ENCODE measurements around the gene RANBP1.

Gene RANBP1

GRCh38 chr22:20117633-20118299 is 1.9 kb downstream of the RANBP1 start:
- Histone ChIP-seq H3K4me1 (no peaks in the 10 kb centered on the region), H3K79me2 (peaks cover 2% of the 10 kb centered on the region), H3K36me3 (ENCODE audit: control insufficient read depth, insufficient read depth, low read length) (no peaks in the 10 kb centered on the region), H3K4me2 (ENCODE audit: low read length) (peak overlapping the region; percentile 83), H3K27ac (no peak overlapping the region), H3K27me3 (ENCODE audit: control insufficient read depth, insufficient read depth, low read length) (no peaks in the 10 kb centered on the region), H3K4me3 (ENCODE audit: low read depth, low read length) (peak overlapping the region; percentile 61), H2AFZ (no peak overlapping the region), H3K9ac (no peak overlapping the region), H3K9me3 (ENCODE audit: control insufficient read depth, low read length) (no peaks in the 10 kb centered on the region)
- no peak for TF ChIP-seq CTCF (IDR thresholded peaks at IDR 0.05)

GRCh38 chr22:20118300-20119020 is 2.6 kb downstream of the RANBP1 start:
- peak overlapping the region; percentile 83 for H3K4me2 ChIP-seq (ENCODE audit: low read length)
- H3K27me3 ChIP-seq (ENCODE audit: control insufficient read depth, insufficient read depth, low read length): no peaks in the 10 kb centered on the region
- no peak for TF ChIP-seq CTCF (IDR thresholded peaks at IDR 0.05)
- no peaks in the 10 kb centered on the region for H3K9me3 ChIP-seq (ENCODE audit: control insufficient read depth, low read length)
- H3K79me2 ChIP-seq: peaks cover 2% of the 10 kb centered on the region
- no peak overlapping the region for H3K9ac ChIP-seq
- H3K27ac ChIP-seq: no peak overlapping the region
- H3K4me3 ChIP-seq (ENCODE audit: low read depth, low read length): peak overlapping the region; percentile 61
- H3K4me1 ChIP-seq: no peaks in the 10 kb centered on the region
- no peak overlapping the region for H2AFZ ChIP-seq
- no peaks in the 10 kb centered on the region for H3K36me3 ChIP-seq (ENCODE audit: control insufficient read depth, insufficient read depth, low read length)

- Histone ChIP-seq H3K9ac (no peak overlapping the region), H3K4me1 (no peaks in the 10 kb centered on the region), H3K4me3 (ENCODE audit: low read depth, low read length) (no peak overlapping the region), H3K27me3 (ENCODE audit: control insufficient read depth, insufficient read depth, low read length) (no peaks in the 10 kb centered on the region), H2AFZ (no peak overlapping the region), H3K79me2 (peaks cover 2% of the 10 kb centered on the region), H3K27ac (no peak overlapping the region), H3K9me3 (ENCODE audit: control insufficient read depth, low read length) (no peaks in the 10 kb centered on the region), H3K4me2 (ENCODE audit: low read length) (no peak overlapping the region), H3K36me3 (ENCODE audit: control insufficient read depth, insufficient read depth, low read length) (no peaks in the 10 kb centered on the region)
- TF ChIP-seq CTCF (IDR thresholded peaks at IDR 0.05): no peak
These were observed 6.0 kb downstream of the RANBP1 start for GRCh38 chr22:20121856-20122415.

- Histone ChIP-seq H3K9ac (no peak overlapping the region), H3K4me3 (ENCODE audit: low read depth, low read length) (no peak overlapping the region), H3K4me2 (ENCODE audit: low read length) (no peak overlapping the region), H3K4me1 (no peaks in the 10 kb centered on the region), H3K9me3 (ENCODE audit: control insufficient read depth, low read length) (no peaks in the 10 kb centered on the region), H3K27ac (no peak overlapping the region), H3K27me3 (ENCODE audit: control insufficient read depth, insufficient read depth, low read length) (no peaks in the 10 kb centered on the region), H2AFZ (no peak overlapping the region), H3K79me2 (peaks cover 1% of the 10 kb centered on the region), H3K36me3 (ENCODE audit: control insufficient read depth, insufficient read depth, low read length) (no peaks in the 10 kb centered on the region)
- no peak for TF ChIP-seq CTCF (IDR thresholded peaks at IDR 0.05)
These were observed 7.6 kb downstream of the RANBP1 start for GRCh38 chr22:20123366-20124082.

Data from parathyroid adenoma (tissue), 2 donors.